Upper lobe of left lung (tissue), 6 donors: ENCODE measurements around the gene TTC28. TPM values are rescaled to one million over a fixed set of nuclear protein-coding genes. Genes with fewer than 3 reads are reported as not detected.

ENCODE experiments used
- ATAC-seq, 2 donors: fragments of 200-7000 bp; cut with Tn5 transposase; one replicate each; pipeline ENCODE4 v1.9.1; 2022; ENCODE audit warnings: mild to moderate bottlenecking in 2 of 2, moderate library complexity in 2 of 2; ENCODE audit not compliant: low FRiP score in 2 of 2
- DNase-seq, 2 donors: peaks; one replicate each; pipeline ENCODE4 v3.0.0-alpha.2; 2019 to 2020
- H3K27ac ChIP-seq, 4 donors: fragments of 200-600 bp; sonication (generic); one replicate each; pipeline ENCODE4 v1.5.1; 2016 to 2019
- H3K27me3 ChIP-seq, 4 donors: fragments of 200-600 bp; sonication (generic); one replicate each; pipeline ENCODE4 v1.5.1; 2017 to 2019
- H3K36me3 ChIP-seq, 4 donors: fragments of 200-600 bp; sonication (generic); one replicate each; pipeline ENCODE4 v1.5.1; 2016 to 2019
- H3K4me1 ChIP-seq, 4 donors: fragments of 200-600 bp; sonication (generic); one replicate each; pipeline ENCODE4 v1.5.1; 2018 to 2019
- H3K4me3 ChIP-seq, 4 donors: fragments of 200-600 bp; sonication (generic); one replicate each; pipeline ENCODE4 v1.5.1; 2017 to 2019; ENCODE audit warnings: mild to moderate bottlenecking in 2 of 4, moderate library complexity in 1 of 4
- H3K9me3 ChIP-seq, 4 donors: fragments of 200-600 bp; sonication (generic); one replicate each; pipeline ENCODE4 v1.5.1; 2018 to 2019
- EP300 ChIP-seq, 4 donors: sonication (generic); formaldehyde crosslinking; IDR thresholded peaks; one replicate each; pipeline ENCODE4 v1.5.1; 2017; ENCODE audit warnings: antibody characterized with exemption in 4 of 4, control low read depth in 2 of 4
- POLR2A ChIP-seq, 4 donors: fragments of 450-650 bp; IDR thresholded peaks; one replicate each; pipeline ENCODE4 v1.5.1; 2016 to 2017; ENCODE audit warnings: antibody characterized with exemption in 4 of 4, mild to moderate bottlenecking in 2 of 4
- POLR2AphosphoS5 ChIP-seq, 2 donors: sonication (generic); formaldehyde crosslinking; IDR thresholded peaks; one replicate each; pipeline ENCODE4 v1.5.1; 2017; ENCODE audit warnings: antibody characterized with exemption in 2 of 2
- WGBS, 2 donors: methylation state at CpG; one replicate each; pipeline ENCODE4 v1.1.5; 2017 to 2018; 5-methylcytosine and 5-hydroxymethylcytosine counted together
- total RNA-seq, 6 donors: library from RNA; depleted of rRNA in 4 of 6; stranded (reverse); fragments of >200 nt in 4 of 6; gene quantifications; one replicate each; pipeline versions ENCODE4 v1.1.0 to v1.2.1, GENCODE V29; 2016 to 2021
- TF ChIP-seq, protein P1 (sequence below), 6 experiments: fragments of 450-650 bp in 4 of 6; fragments of 200-600 bp in 2 of 6; sonication (generic) in 2 of 6; IDR thresholded peaks; one replicate each; pipeline ENCODE4 v1.5.1; 2016 to 2019; ENCODE audit warnings: antibody characterized with exemption in 6 of 6
- donor health status: DM: no; HTN: no; CAD: no; lungs with moderate emphysema.
- donor health status: DM: no; HTN: yes; CAD: no; lungs with severe emphysema.

TTC28 gene
- total RNA-seq, 6 donors from 2014 or later: 30.1 to 69.4 (median 41.4) TPM

DNA sequence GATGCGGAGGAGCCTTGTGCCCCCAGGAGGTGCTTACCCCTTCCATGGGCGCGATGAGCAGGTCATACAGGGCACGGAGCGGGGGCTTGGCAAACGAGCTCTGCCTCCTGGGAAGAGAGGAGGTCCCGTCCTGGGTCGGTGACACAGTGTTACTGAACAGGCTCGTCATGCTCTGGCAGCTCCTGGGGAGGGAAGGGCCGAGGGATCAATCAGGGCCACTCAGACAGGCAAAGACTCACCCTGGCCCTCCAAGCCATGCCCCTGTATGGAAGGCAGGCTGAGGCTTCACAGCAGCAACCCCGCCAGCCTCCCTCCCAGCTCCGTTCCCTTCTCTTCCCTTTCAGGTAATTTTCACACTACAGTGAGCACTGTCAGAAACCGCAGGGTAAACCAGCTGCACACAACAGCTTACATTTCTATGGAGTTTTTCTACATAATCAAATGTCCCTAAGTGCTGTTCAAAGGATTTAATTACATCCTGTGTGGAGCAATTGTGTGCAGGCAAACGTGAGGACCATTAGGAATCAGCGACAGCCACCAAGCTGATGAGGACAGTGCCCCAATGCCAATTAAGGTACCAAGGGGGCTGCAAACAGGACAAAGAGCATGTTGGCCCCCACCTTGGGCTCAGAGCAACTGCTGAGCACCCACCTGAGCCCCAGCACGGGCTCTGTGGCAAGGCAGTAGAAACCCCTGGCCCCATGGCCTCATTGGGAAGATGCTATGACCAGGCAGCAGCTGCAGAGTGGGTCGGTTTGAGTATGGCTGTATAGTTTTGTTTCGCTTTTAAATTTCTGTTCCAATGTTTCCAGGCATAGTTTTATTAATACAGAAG is 665.2 kb downstream of the TTC28 start:
- H3K27me3 ChIP-seq: no peaks in the 10 kb centered on the region
- DNase-seq (no peak), ATAC-seq (no peak)
- H3K4me1 ChIP-seq: peaks cover 0 to 5% (median under 1%) of the 10 kb centered on the region in 4 donors
- TF ChIP-seq POLR2A (IDR thresholded peaks at IDR 0.05): no peak
- TF ChIP-seq EP300 (IDR thresholded peaks at IDR 0.05): no peak
- TF ChIP-seq, protein P1, sequence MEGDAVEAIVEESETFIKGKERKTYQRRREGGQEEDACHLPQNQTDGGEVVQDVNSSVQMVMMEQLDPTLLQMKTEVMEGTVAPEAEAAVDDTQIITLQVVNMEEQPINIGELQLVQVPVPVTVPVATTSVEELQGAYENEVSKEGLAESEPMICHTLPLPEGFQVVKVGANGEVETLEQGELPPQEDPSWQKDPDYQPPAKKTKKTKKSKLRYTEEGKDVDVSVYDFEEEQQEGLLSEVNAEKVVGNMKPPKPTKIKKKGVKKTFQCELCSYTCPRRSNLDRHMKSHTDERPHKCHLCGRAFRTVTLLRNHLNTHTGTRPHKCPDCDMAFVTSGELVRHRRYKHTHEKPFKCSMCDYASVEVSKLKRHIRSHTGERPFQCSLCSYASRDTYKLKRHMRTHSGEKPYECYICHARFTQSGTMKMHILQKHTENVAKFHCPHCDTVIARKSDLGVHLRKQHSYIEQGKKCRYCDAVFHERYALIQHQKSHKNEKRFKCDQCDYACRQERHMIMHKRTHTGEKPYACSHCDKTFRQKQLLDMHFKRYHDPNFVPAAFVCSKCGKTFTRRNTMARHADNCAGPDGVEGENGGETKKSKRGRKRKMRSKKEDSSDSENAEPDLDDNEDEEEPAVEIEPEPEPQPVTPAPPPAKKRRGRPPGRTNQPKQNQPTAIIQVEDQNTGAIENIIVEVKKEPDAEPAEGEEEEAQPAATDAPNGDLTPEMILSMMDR (IDR thresholded peaks at IDR 0.05): no peak
- TF ChIP-seq POLR2AphosphoS5 (IDR thresholded peaks at IDR 0.05): no peak
- H3K36me3 ChIP-seq: peaks cover 0 to 22% (median 2%) of the 10 kb centered on the region in 4 donors
- H3K4me3 ChIP-seq: no peak overlapping the region
- H3K9me3 ChIP-seq: no peaks in the 10 kb centered on the region
- H3K27ac ChIP-seq: peak overlapping the region in 2 of 4 donors; percentile 13 to 49
- 86 to 87% methylated on average over 18 of the region's 18 CpGs for WGBS, 2 donors

DNA sequence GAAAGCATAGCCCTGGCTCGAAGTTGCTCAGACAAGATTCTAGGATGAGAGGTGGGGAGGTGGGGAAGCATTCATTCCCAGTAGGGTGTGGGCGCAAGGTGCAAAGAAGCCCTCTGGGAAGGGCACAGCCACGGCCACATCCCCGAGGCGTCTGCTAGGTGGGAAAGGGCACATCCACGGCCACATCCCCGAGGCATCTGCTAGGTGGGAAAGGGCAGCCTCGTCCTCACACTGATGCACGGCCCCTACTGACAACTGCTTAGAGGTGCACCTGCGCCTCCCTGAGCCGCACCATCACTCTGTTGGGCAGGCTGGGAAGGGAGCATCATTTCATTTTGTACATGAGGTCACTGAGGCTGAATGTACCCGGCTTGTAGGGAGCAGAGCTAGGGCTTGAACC is 666.0 kb downstream of the TTC28 start:
- Histone ChIP-seq H3K36me3 (peaks cover 0 to 22% (median 2%) of the 10 kb centered on the region in 4 donors), H3K9me3 (no peaks in the 10 kb centered on the region), H3K27ac (no peak overlapping the region), H3K4me1 (peaks cover 0 to 7% (median 3%) of the 10 kb centered on the region in 4 donors), H3K4me3 (no peak overlapping the region), H3K27me3 (no peaks in the 10 kb centered on the region)
- no peak for DNase-seq
- WGBS, 2 donors: 87 to 93% methylated on average over 3 to 12 of the region's 12 CpGs
- ATAC-seq: no peak
- no peak for TF ChIP-seq POLR2AphosphoS5 (IDR thresholded peaks at IDR 0.05)
- no peak for TF ChIP-seq EP300 (IDR thresholded peaks at IDR 0.05)
- TF ChIP-seq, protein P1 (IDR thresholded peaks at IDR 0.05): no peak
- TF ChIP-seq POLR2A (IDR thresholded peaks at IDR 0.05): no peak

DNA sequence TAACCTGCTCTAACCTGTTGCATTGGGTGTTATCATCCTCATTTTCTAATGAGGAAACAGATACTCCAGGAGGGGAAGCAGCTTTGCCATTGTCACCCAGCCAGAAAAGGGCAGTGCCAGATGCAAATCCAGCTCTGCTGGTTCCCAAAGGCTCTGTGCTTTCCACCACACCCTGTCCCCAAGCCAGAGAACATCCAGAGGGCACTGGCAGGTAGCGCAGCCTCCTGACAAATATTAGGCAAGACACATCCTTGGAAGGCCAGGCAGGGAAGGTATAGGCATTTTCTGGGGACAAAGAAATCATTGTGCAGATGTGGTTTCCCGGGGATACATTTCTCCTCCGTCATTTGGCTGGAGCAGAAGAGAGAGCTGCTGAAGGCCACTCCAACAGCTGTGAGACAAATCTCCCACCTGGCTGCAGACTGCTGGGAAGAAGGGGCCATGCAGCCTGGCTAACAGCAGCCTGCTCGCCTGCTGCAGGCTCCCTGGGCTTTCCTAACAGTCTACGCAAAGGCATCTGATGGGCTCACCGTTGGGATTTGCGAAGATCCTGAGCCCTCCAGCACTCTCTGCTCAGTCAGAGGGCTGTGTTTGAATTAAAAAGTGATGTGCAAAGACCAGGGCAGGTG is 666.7 kb downstream of the TTC28 start:
- WGBS, 2 donors: 77 to 93% methylated on average over 6 to 7 of the region's 7 CpGs
- Histone ChIP-seq H3K4me3 (no peak overlapping the region), H3K9me3 (no peaks in the 10 kb centered on the region), H3K27ac (no peak overlapping the region), H3K4me1 (peaks cover 0 to 7% (median 3%) of the 10 kb centered on the region in 4 donors), H3K36me3 (peaks cover 0 to 22% (median 2%) of the 10 kb centered on the region in 4 donors), H3K27me3 (no peaks in the 10 kb centered on the region)
- no peak for TF ChIP-seq POLR2AphosphoS5 (IDR thresholded peaks at IDR 0.05)
- no peak for TF ChIP-seq POLR2A (IDR thresholded peaks at IDR 0.05)
- TF ChIP-seq EP300 (IDR thresholded peaks at IDR 0.05): no peak
- TF ChIP-seq, protein P1 (IDR thresholded peaks at IDR 0.05): no peak
- DNase-seq (no peak), ATAC-seq (no peak)

DNA sequence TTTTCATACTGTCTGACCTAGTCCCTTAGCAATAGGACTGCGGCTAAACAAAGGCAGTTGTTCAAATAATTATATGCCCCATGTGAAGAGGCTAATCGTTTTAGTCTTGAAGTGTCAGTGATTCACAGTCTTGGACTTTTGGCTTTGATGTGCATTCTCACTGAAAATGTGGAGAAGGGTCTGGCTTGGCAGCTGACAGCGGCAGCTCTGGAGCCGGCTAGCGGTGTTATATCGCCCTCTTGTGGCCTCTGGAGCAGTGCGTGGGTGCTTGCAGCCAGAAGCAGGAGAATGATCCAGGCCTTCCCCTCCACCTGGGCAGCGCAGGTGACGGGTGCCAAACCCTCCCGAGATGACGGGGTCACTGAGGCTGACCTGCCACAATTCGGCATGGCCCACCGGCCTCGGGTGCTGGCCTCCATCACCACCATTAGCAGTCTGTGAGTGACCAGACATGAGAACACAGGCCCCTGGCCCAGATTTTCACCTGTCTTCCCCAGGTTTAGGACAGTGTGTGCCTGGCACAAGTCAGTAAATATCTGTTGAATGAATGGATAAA is 670.3 kb downstream of the TTC28 start:
- DNase-seq (peak in 1 of 2 donors; percentile 68), ATAC-seq (peak; percentile 83 to 89)
- no peaks in the 10 kb centered on the region for H3K27me3 ChIP-seq
- H3K4me1 ChIP-seq: peaks cover 0 to 7% (median 0%) of the 10 kb centered on the region in 4 donors
- H3K36me3 ChIP-seq: peaks cover 0 to 41% (median 2%) of the 10 kb centered on the region in 4 donors
- no peaks in the 10 kb centered on the region for H3K9me3 ChIP-seq
- WGBS, 2 donors: 20 to 21% methylated on average over 9 to 14 of the region's 14 CpGs
- TF ChIP-seq EP300 (IDR thresholded peaks at IDR 0.05) (no peak), POLR2AphosphoS5 (IDR thresholded peaks at IDR 0.05) (no peak)
- TF ChIP-seq, protein P1 (IDR thresholded peaks at IDR 0.05): peak; percentile 80 to 95 (median 90)
- no peak overlapping the region for H3K4me3 ChIP-seq
- peak overlapping the region in 1 of 4 donors; percentile 27 for H3K27ac ChIP-seq
